Calu3 (cell line): ENCODE measurements around the gene CCDC92B. TPM values are rescaled to one million over a fixed set of nuclear protein-coding genes. Genes with fewer than 3 reads are reported as not detected.

Experiments
- BruUV-seq: library from RNA; stranded (reverse); fragments of 400-500 nt; replicated peaks from 2 replicates; lab custom pipeline; 2021; lab: Mats Ljungman, UMichigan
- CTCF ChIA-PET: fragments of 300-600 bp; sonication (Branson Sonifier 250); formaldehyde crosslinking; loops from one replicate; lab custom pipeline; 2022; ENCODE audit warnings: antibody characterized with exemption; lab: Charles Lee
- DNase-seq: peaks from one replicate; pipeline ENCODE4 v3.0.0; 2022
- H3K27ac Mint-ChIP-seq: one replicate; pipeline ENCODE4 v1.8.0; 2022; ENCODE audit warnings: mixed read lengths; ENCODE audit not compliant: unreplicated experiment
- H3K27me3 Mint-ChIP-seq: one replicate; pipeline ENCODE4 v1.8.0; 2022; ENCODE audit warnings: mixed read lengths; ENCODE audit not compliant: unreplicated experiment
- H3K36me3 Mint-ChIP-seq: one replicate; pipeline ENCODE4 v1.8.0; 2022; ENCODE audit warnings: mild to moderate bottlenecking, moderate library complexity, mixed read lengths; ENCODE audit not compliant: insufficient read depth, unreplicated experiment
- H3K4me1 Mint-ChIP-seq: one replicate; pipeline ENCODE4 v1.8.0; 2022; ENCODE audit warnings: mild to moderate bottlenecking, low read depth, mixed read lengths; ENCODE audit not compliant: unreplicated experiment
- H3K4me3 Mint-ChIP-seq: one replicate; pipeline ENCODE4 v1.8.0; 2022; ENCODE audit warnings: mild to moderate bottlenecking, low read depth, moderate library complexity, mixed read lengths; ENCODE audit not compliant: unreplicated experiment
- H3K9me3 Mint-ChIP-seq: one replicate; pipeline ENCODE4 v1.8.0; 2022; ENCODE audit warnings: low read depth, mixed read lengths; ENCODE audit not compliant: unreplicated experiment
- CTCF ChIP-seq: fragments of 200-600 bp; IDR thresholded peaks from one replicate; pipeline ENCODE4 v1.8.0; 2022; ENCODE audit warnings: antibody characterized with exemption; ENCODE audit not compliant: unreplicated experiment
- intact Hi-C: fragments of 100-400 bp; cut with micrococcal nuclease; formaldehyde crosslinking; loops from one replicate; pipeline ENCODE4 v1.10.0; 2022; ENCODE audit not compliant: unreplicated experiment
- total RNA-seq: library from RNA; stranded (reverse); gene quantifications from 2 replicates; pipeline ENCODE4 v1.2.3, GENCODE V29; 2022

CCDC92B gene
- total RNA-seq, 1 experiment from 2014 or later = not detected

- intact Hi-C loops = no loop called here
- H3K4me3 Mint-ChIP-seq = no peak overlapping the region
- no peak for DNase-seq
- peaks cover 32% of the 10 kb centered on the region for H3K36me3 Mint-ChIP-seq
- CTCF ChIA-PET = interaction anchor here (0.6 kb wide), 1 partner anchor 33 kb away, joined by 3 read pairs; no protein-coding TSS in a partner anchor
- TF ChIP-seq CTCF = no peak
- peaks cover 9% of the 10 kb centered on the region for H3K4me1 Mint-ChIP-seq
- H3K9me3 Mint-ChIP-seq = no peaks in the 10 kb centered on the region
- no peak overlapping the region for H3K27ac Mint-ChIP-seq
- no peaks in the 10 kb centered on the region for H3K27me3 Mint-ChIP-seq
- no TSS peak for BruUV-seq
These were observed 45.8 kb downstream of the CCDC92B start for GRCh38 chr17:2703606-2704005.

- Mint-ChIP-seq H3K36me3 (peaks cover 29% of the 10 kb centered on the region), H3K4me3 (no peak overlapping the region), H3K4me1 (peaks cover 9% of the 10 kb centered on the region), H3K27ac (no peak overlapping the region), H3K27me3 (no peaks in the 10 kb centered on the region), H3K9me3 (no peaks in the 10 kb centered on the region)
- no peak for DNase-seq
- BruUV-seq = no TSS peak
- no peak for TF ChIP-seq CTCF
- intact Hi-C loops = no loop called here
- CTCF ChIA-PET = interaction anchor here (0.6 kb wide), 1 partner anchor 34 kb away, joined by 3 read pairs; no protein-coding TSS in a partner anchor
These were observed 46.3 kb downstream of the CCDC92B start for GRCh38 chr17:2703181-2703580.

GRCh38 chr17:2701996-2702741 is 47.3 kb downstream of the CCDC92B start:
- Mint-ChIP-seq H3K27me3 (no peaks in the 10 kb centered on the region), H3K4me3 (no peak overlapping the region), H3K9me3 (no peaks in the 10 kb centered on the region), H3K4me1 (peaks cover 9% of the 10 kb centered on the region), H3K27ac (no peak overlapping the region), H3K36me3 (peaks cover 27% of the 10 kb centered on the region)
- TF ChIP-seq CTCF = no peak
- no TSS peak for BruUV-seq
- CTCF ChIA-PET = no interaction called here
- no peak for DNase-seq
- intact Hi-C loops = no loop called here

GRCh38 chr17:2701161-2701995 is 48.1 kb downstream of the CCDC92B start:
- Mint-ChIP-seq H3K36me3 (peaks cover 34% of the 10 kb centered on the region), H3K4me1 (peaks cover 9% of the 10 kb centered on the region), H3K27me3 (no peaks in the 10 kb centered on the region), H3K4me3 (no peak overlapping the region), H3K9me3 (no peaks in the 10 kb centered on the region), H3K27ac (no peak overlapping the region)
- CTCF ChIA-PET = no interaction called here
- intact Hi-C loops = no loop called here
- no peak for DNase-seq
- TF ChIP-seq CTCF = no peak
- no TSS peak for BruUV-seq
